Testis (tissue), 2 donors: ENCODE results near the gene JPT1.

Experiments used
- POLR2A ChIP-seq: fragments of 450-650 bp; IDR thresholded peaks from one replicate; pipeline ENCODE4 v1.6.1; 2017; ENCODE audit warnings: antibody characterized with exemption, mild to moderate bottlenecking, moderate library complexity
- TF ChIP-seq, protein P1 (sequence below), 3 experiments: fragments of 450-650 bp in 2 of 3; fragments of 200-600 bp in 1 of 3; sonication (generic) in 1 of 3; IDR thresholded peaks; one replicate each; pipeline ENCODE4 v1.5.1; 2016 to 2019; ENCODE audit warnings: antibody characterized with exemption in 3 of 3, mild to moderate bottlenecking in 2 of 3, moderate library complexity in 1 of 3

DNA sequence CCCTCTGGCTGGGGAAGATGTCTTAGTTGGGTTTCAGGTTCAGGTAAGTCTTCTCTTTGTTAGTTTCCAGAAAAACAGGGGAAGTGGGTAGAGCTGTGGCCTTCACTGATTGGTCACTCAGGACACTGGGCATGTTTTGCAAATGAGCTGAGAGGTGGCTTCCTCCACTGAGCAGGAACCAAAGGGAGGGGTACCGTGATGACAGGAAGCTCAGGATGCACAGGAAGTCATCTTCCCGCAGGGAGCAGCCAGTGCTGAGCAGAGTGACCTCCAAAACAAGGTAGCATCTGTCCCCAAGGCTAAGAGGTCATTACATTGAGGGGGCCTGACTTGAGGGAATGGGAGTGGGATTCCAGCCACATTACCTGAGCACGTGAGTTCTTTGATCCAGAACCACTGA is 28.3 kb downstream of the JPT1 start:
- TF ChIP-seq, protein P1, sequence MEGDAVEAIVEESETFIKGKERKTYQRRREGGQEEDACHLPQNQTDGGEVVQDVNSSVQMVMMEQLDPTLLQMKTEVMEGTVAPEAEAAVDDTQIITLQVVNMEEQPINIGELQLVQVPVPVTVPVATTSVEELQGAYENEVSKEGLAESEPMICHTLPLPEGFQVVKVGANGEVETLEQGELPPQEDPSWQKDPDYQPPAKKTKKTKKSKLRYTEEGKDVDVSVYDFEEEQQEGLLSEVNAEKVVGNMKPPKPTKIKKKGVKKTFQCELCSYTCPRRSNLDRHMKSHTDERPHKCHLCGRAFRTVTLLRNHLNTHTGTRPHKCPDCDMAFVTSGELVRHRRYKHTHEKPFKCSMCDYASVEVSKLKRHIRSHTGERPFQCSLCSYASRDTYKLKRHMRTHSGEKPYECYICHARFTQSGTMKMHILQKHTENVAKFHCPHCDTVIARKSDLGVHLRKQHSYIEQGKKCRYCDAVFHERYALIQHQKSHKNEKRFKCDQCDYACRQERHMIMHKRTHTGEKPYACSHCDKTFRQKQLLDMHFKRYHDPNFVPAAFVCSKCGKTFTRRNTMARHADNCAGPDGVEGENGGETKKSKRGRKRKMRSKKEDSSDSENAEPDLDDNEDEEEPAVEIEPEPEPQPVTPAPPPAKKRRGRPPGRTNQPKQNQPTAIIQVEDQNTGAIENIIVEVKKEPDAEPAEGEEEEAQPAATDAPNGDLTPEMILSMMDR (IDR thresholded peaks at IDR 0.05): no peak
- TF ChIP-seq POLR2A: no peak
